ENCODE measurements around the gene ATG16L1.

The ATG16L1 gene

GRCh38 chr2:233251306-233252116 lies at the start of gene ATG16L1:
TSS of gene ATG16L1 (plus strand) at chr2:233251673. CDS start at chr2:233251828, 155 bp downstream.
- peak; percentile 98 for DNase-seq

- no peak for DNase-seq
Measured at GRCh38 chr2:233202531-233202944, 48.9 kb upstream of the ATG16L1 start.

- no peak for DNase-seq
Measured at GRCh38 chr2:233203060-233203459, 48.4 kb upstream of the ATG16L1 start.

GRCh38 chr2:233204286-233204936 lies 47.1 kb upstream of the ATG16L1 start:
- DNase-seq = no peak

- no peak for DNase-seq
Measured at GRCh38 chr2:233208382-233209116, 42.9 kb upstream of the ATG16L1 start.

- no peak for DNase-seq
Measured at GRCh38 chr2:233209117-233209532, 42.3 kb upstream of the ATG16L1 start.

- DNase-seq = no peak
Measured at GRCh38 chr2:233209533-233210171, 41.8 kb upstream of the ATG16L1 start.

GRCh38 chr2:233210281-233210680 lies 41.2 kb upstream of the ATG16L1 start:
- no peak for DNase-seq

GRCh38 chr2:233210843-233211547 lies 40.5 kb upstream of the ATG16L1 start:
- no peak for DNase-seq

GRCh38 chr2:233211548-233211895 lies 40.0 kb upstream of the ATG16L1 start:
- DNase-seq = no peak

GRCh38 chr2:233213011-233213410 lies 38.5 kb upstream of the ATG16L1 start:
- DNase-seq = no peak

GRCh38 chr2:233213975-233214374 lies 37.5 kb upstream of the ATG16L1 start:
- no peak for DNase-seq

GRCh38 chr2:233217892-233218377 lies 33.5 kb upstream of the ATG16L1 start:
- peak; percentile 97 for DNase-seq

- no peak for DNase-seq
Measured at GRCh38 chr2:233218836-233219235, 32.6 kb upstream of the ATG16L1 start.

- peak; percentile 62 for DNase-seq
Measured at GRCh38 chr2:233219848-233220247, 31.6 kb upstream of the ATG16L1 start.

GRCh38 chr2:233221378-233222063 lies 30.0 kb upstream of the ATG16L1 start:
- peak; percentile 70 for DNase-seq

- no peak for DNase-seq
Measured at GRCh38 chr2:233223059-233223894, 28.2 kb upstream of the ATG16L1 start.

- peak; percentile 61 for DNase-seq
Measured at GRCh38 chr2:233225230-233226068, 26.0 kb upstream of the ATG16L1 start.

- DNase-seq = no peak
Measured at GRCh38 chr2:233226511-233227031, 24.9 kb upstream of the ATG16L1 start.
